Suprapubic skin (tissue), 4 donors: ENCODE measurements around the gene HM13.

Experiments
- EP300 ChIP-seq: sonication (generic); formaldehyde crosslinking; IDR thresholded peaks from one replicate; pipeline ENCODE4 v1.6.1; 2017; ENCODE audit warnings: antibody characterized with exemption
- POLR2A ChIP-seq, 2 donors: fragments of 450-650 bp; IDR thresholded peaks; one replicate each; pipeline ENCODE4 v1.6.1; 2017; ENCODE audit warnings: antibody characterized with exemption in 2 of 2, mild to moderate bottlenecking in 2 of 2, moderate library complexity in 2 of 2
- POLR2AphosphoS5 ChIP-seq, 3 donors: sonication (generic); formaldehyde crosslinking; IDR thresholded peaks; one replicate each; pipeline ENCODE4 v1.6.1; 2017; ENCODE audit warnings: antibody characterized with exemption in 3 of 3
- TF ChIP-seq, protein P1 (sequence below), 2 donors: fragments of 200-600 bp in 1 of 2; fragments of 450-650 bp in 1 of 2; sonication (generic) in 1 of 2; IDR thresholded peaks; one replicate each; pipeline ENCODE4 v1.5.1; 2016 to 2019; ENCODE audit warnings: antibody characterized with exemption in 2 of 2, mild to moderate bottlenecking in 1 of 2, moderate library complexity in 1 of 2

DNA sequence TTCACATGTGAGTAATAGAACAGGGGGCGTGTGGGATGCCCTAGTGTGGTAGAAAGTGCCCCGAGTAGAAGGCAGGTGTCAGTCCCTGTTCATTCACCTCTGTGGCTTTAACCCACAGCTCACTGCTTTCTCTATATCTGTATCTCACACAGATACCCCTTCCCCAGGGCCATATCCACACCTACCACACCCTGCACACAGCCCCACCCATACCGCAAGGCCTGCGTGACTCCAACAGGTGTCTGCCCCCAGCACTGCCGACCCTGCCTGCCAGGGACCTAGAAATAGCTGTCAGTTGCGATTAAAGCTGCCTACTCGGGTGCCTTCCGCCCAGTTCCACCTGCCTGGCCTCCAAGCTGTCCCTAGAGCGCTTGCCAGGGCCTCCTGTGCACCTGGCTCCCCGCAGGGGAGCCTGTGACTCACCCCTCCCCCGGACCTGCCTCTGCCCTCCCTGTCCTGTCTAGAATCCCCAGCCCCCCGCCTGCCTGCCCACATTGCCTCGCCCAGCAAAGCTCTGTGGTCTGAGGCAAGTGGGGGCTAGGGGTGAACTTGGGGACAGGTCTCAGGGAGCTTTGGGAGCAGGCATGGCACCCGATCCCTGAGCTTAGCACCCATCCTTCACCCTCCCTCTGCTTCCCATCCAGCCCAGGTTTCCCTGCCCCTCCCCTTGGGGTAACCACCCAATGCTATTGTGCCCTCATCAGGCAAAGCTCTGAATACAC is 52.6 kb downstream of the HM13 start:
- TF ChIP-seq EP300 (no peak), POLR2A (IDR thresholded peaks at IDR 0.05) (no peak), POLR2AphosphoS5 (IDR thresholded peaks at IDR 0.05) (no peak)
- TF ChIP-seq, protein P1, sequence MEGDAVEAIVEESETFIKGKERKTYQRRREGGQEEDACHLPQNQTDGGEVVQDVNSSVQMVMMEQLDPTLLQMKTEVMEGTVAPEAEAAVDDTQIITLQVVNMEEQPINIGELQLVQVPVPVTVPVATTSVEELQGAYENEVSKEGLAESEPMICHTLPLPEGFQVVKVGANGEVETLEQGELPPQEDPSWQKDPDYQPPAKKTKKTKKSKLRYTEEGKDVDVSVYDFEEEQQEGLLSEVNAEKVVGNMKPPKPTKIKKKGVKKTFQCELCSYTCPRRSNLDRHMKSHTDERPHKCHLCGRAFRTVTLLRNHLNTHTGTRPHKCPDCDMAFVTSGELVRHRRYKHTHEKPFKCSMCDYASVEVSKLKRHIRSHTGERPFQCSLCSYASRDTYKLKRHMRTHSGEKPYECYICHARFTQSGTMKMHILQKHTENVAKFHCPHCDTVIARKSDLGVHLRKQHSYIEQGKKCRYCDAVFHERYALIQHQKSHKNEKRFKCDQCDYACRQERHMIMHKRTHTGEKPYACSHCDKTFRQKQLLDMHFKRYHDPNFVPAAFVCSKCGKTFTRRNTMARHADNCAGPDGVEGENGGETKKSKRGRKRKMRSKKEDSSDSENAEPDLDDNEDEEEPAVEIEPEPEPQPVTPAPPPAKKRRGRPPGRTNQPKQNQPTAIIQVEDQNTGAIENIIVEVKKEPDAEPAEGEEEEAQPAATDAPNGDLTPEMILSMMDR (IDR thresholded peaks at IDR 0.05), result no peak
